Stimulated activated naive B cell treated with anti-CD40 and anti-IgM and Interleukin-4, amounts not matched to agents 10 μg/mL and 1 μg/mL and 100 μg/mL, for 72 hours (primary cell): ENCODE results near the gene PIK3AP1.
A peak's percentile ranks its signal among the peaks of the same experiment; 100 is the strongest.

Experiments
- ATAC-seq, 2 donors: fragments of 150-1000 bp; cut with Tn5 transposase; replicated peaks; 2 replicates each; pipeline ENCODE4 v1.10.0; 2021; ENCODE audit warnings: moderate library complexity in 1 of 2
- DNase-seq: peaks from one replicate; pipeline ENCODE4 v3.0.0; 2021
- H3K27ac Mint-ChIP-seq: one replicate; pipeline ENCODE4 v1.8.0; 2022; ENCODE audit warnings: mild to moderate bottlenecking, mixed read lengths
- H3K27me3 Mint-ChIP-seq, 2 donors: one replicate each; pipeline ENCODE4 v1.8.0; 2022; ENCODE audit warnings: mixed read lengths in 2 of 2
- H3K36me3 Mint-ChIP-seq, 2 donors: one replicate each; pipeline ENCODE4 v1.8.0; 2022; ENCODE audit warnings: mixed read lengths in 2 of 2, mild to moderate bottlenecking in 1 of 2
- H3K4me1 Mint-ChIP-seq, 2 donors: one replicate each; pipeline ENCODE4 v1.8.0; 2022; ENCODE audit warnings: mixed read lengths in 2 of 2, mild to moderate bottlenecking in 1 of 2
- H3K4me3 Mint-ChIP-seq, 2 donors: one replicate each; pipeline ENCODE4 v1.8.0; 2022; ENCODE audit warnings: mild to moderate bottlenecking in 2 of 2, mixed read lengths in 2 of 2, moderate library complexity in 1 of 2
- H3K9me3 Mint-ChIP-seq, 2 donors: one replicate each; pipeline ENCODE4 v1.8.0; 2022; ENCODE audit warnings: mixed read lengths in 2 of 2, mild to moderate bottlenecking in 1 of 2

Gene PIK3AP1

GRCh38 chr10:96696845-96697425 is 23.4 kb downstream of the PIK3AP1 start:
- Mint-ChIP-seq H3K27me3 (no peaks in the 10 kb centered on the region), H3K9me3 (no peaks in the 10 kb centered on the region), H3K4me3 (peak overlapping the region; percentile 14 to 55), H3K27ac (peak overlapping the region; percentile 81), H3K4me1 (peaks cover 55 to 89% of the 10 kb centered on the region in 2 donors), H3K36me3 (peaks cover 33 to 47% of the 10 kb centered on the region in 2 donors)
- DNase-seq (no peak), ATAC-seq (no peak)

- Mint-ChIP-seq H3K4me1 (peaks cover 55 to 89% of the 10 kb centered on the region in 2 donors), H3K9me3 (no peaks in the 10 kb centered on the region), H3K27me3 (no peaks in the 10 kb centered on the region), H3K27ac (peak overlapping the region; percentile 82), H3K4me3 (peak overlapping the region; percentile 69), H3K36me3 (peaks cover 36 to 48% of the 10 kb centered on the region in 2 donors)
- DNase-seq = no peak
- no peak for ATAC-seq
Observed at GRCh38 chr10:96695975-96696634, 24.2 kb downstream of the PIK3AP1 start.

GRCh38 chr10:96695366-96695765 is 24.9 kb downstream of the PIK3AP1 start:
- Mint-ChIP-seq H3K4me3 (peak overlapping the region; percentile 69), H3K27me3 (no peaks in the 10 kb centered on the region), H3K27ac (peak overlapping the region; percentile 82), H3K9me3 (peaks cover 1 to 3% of the 10 kb centered on the region in 2 donors), H3K4me1 (peaks cover 56 to 89% of the 10 kb centered on the region in 2 donors), H3K36me3 (peaks cover 38 to 48% of the 10 kb centered on the region in 2 donors)
- DNase-seq (no peak), ATAC-seq (peak; percentile 24 to 48)

GRCh38 chr10:96693431-96693830 is 26.9 kb downstream of the PIK3AP1 start:
- no peaks in the 10 kb centered on the region for H3K27me3 Mint-ChIP-seq
- H3K4me3 Mint-ChIP-seq = peak overlapping the region; percentile 5 to 7
- ATAC-seq = no peak
- peak overlapping the region; percentile 57 for H3K27ac Mint-ChIP-seq
- no peak for DNase-seq
- peaks cover 60 to 95% of the 10 kb centered on the region in 2 donors for H3K4me1 Mint-ChIP-seq
- H3K36me3 Mint-ChIP-seq = peaks cover 40 to 55% of the 10 kb centered on the region in 2 donors
- H3K9me3 Mint-ChIP-seq = peaks cover 3 to 4% of the 10 kb centered on the region in 2 donors

GRCh38 chr10:96692427-96692826 is 27.9 kb downstream of the PIK3AP1 start:
- H3K36me3 Mint-ChIP-seq = peaks cover 37 to 52% of the 10 kb centered on the region in 2 donors
- no peak for DNase-seq
- H3K9me3 Mint-ChIP-seq = peaks cover 3 to 4% of the 10 kb centered on the region in 2 donors
- no peak for ATAC-seq
- H3K27me3 Mint-ChIP-seq = no peaks in the 10 kb centered on the region
- H3K27ac Mint-ChIP-seq = peak overlapping the region; percentile 33
- H3K4me1 Mint-ChIP-seq = peaks cover 60 to 94% of the 10 kb centered on the region in 2 donors
- no peak overlapping the region for H3K4me3 Mint-ChIP-seq

GRCh38 chr10:96691761-96692160 is 28.6 kb downstream of the PIK3AP1 start:
- DNase-seq (no peak), ATAC-seq (no peak)
- Mint-ChIP-seq H3K4me3 (no peak overlapping the region), H3K9me3 (peaks cover 3 to 4% of the 10 kb centered on the region in 2 donors), H3K4me1 (peaks cover 61 to 94% of the 10 kb centered on the region in 2 donors), H3K27me3 (no peaks in the 10 kb centered on the region), H3K36me3 (peaks cover 38 to 52% of the 10 kb centered on the region in 2 donors), H3K27ac (peak overlapping the region; percentile 82)

- ATAC-seq = peak; percentile 69 to 77
- Mint-ChIP-seq H3K9me3 (peaks cover 3 to 4% of the 10 kb centered on the region in 2 donors), H3K4me3 (peak overlapping the region in 1 of 2 donors; percentile 12), H3K4me1 (peaks cover 65 to 94% of the 10 kb centered on the region in 2 donors), H3K36me3 (peaks cover 36 to 60% of the 10 kb centered on the region in 2 donors), H3K27ac (peak overlapping the region; percentile 82), H3K27me3 (no peaks in the 10 kb centered on the region)
- DNase-seq = no peak
Observed at GRCh38 chr10:96690755-96691730, 29.3 kb downstream of the PIK3AP1 start.

GRCh38 chr10:96688789-96689188 is 31.5 kb downstream of the PIK3AP1 start:
- Mint-ChIP-seq H3K4me1 (peaks cover 70 to 98% of the 10 kb centered on the region in 2 donors), H3K27ac (peak overlapping the region; percentile 32), H3K36me3 (peaks cover 43 to 69% of the 10 kb centered on the region in 2 donors), H3K4me3 (no peak overlapping the region), H3K27me3 (no peaks in the 10 kb centered on the region), H3K9me3 (peaks cover 3 to 4% of the 10 kb centered on the region in 2 donors)
- ATAC-seq (no peak), DNase-seq (no peak)

GRCh38 chr10:96687317-96688012 is 32.8 kb downstream of the PIK3AP1 start:
- H3K27ac Mint-ChIP-seq = peak overlapping the region; percentile 65
- H3K4me3 Mint-ChIP-seq = peak overlapping the region; percentile 2 to 32
- peaks cover 69 to 99% of the 10 kb centered on the region in 2 donors for H3K4me1 Mint-ChIP-seq
- DNase-seq (no peak), ATAC-seq (no peak)
- H3K27me3 Mint-ChIP-seq = no peaks in the 10 kb centered on the region
- peaks cover 3 to 4% of the 10 kb centered on the region in 2 donors for H3K9me3 Mint-ChIP-seq
- H3K36me3 Mint-ChIP-seq = peaks cover 37 to 66% of the 10 kb centered on the region in 2 donors

- peaks cover 73 to 99% of the 10 kb centered on the region in 2 donors for H3K4me1 Mint-ChIP-seq
- H3K9me3 Mint-ChIP-seq = peaks cover 3 to 4% of the 10 kb centered on the region in 2 donors
- no peak for DNase-seq
- peaks cover 36 to 68% of the 10 kb centered on the region in 2 donors for H3K36me3 Mint-ChIP-seq
- ATAC-seq = peak; percentile 47 to 52
- peak overlapping the region; percentile 29 to 36 for H3K4me3 Mint-ChIP-seq
- H3K27me3 Mint-ChIP-seq = no peaks in the 10 kb centered on the region
- H3K27ac Mint-ChIP-seq = peak overlapping the region; percentile 91
Observed at GRCh38 chr10:96686514-96686913, 33.8 kb downstream of the PIK3AP1 start.

GRCh38 chr10:96685306-96685705 is 35.0 kb downstream of the PIK3AP1 start:
- Mint-ChIP-seq H3K9me3 (peaks cover 6 to 7% of the 10 kb centered on the region in 2 donors), H3K27me3 (no peaks in the 10 kb centered on the region), H3K36me3 (peaks cover 37 to 69% of the 10 kb centered on the region in 2 donors), H3K4me3 (no peak overlapping the region), H3K4me1 (peaks cover 73 to 99% of the 10 kb centered on the region in 2 donors), H3K27ac (peak overlapping the region; percentile 91)
- DNase-seq = no peak
- no peak for ATAC-seq

- peaks cover 72 to 99% of the 10 kb centered on the region in 2 donors for H3K4me1 Mint-ChIP-seq
- H3K27me3 Mint-ChIP-seq = no peaks in the 10 kb centered on the region
- no peak for DNase-seq
- H3K27ac Mint-ChIP-seq = peak overlapping the region; percentile 91
- peaks cover 7% of the 10 kb centered on the region in 2 donors for H3K9me3 Mint-ChIP-seq
- no peak for ATAC-seq
- no peak overlapping the region for H3K4me3 Mint-ChIP-seq
- peaks cover 38 to 69% of the 10 kb centered on the region in 2 donors for H3K36me3 Mint-ChIP-seq
Observed at GRCh38 chr10:96684826-96685225, 35.5 kb downstream of the PIK3AP1 start.

- ATAC-seq = no peak
- H3K4me1 Mint-ChIP-seq = peaks cover 69 to 99% of the 10 kb centered on the region in 2 donors
- peaks cover 4 to 7% of the 10 kb centered on the region in 2 donors for H3K9me3 Mint-ChIP-seq
- H3K4me3 Mint-ChIP-seq = no peak overlapping the region
- H3K27ac Mint-ChIP-seq = peak overlapping the region; percentile 20
- H3K36me3 Mint-ChIP-seq = peaks cover 37 to 65% of the 10 kb centered on the region in 2 donors
- no peaks in the 10 kb centered on the region for H3K27me3 Mint-ChIP-seq
- DNase-seq = no peak
Observed at GRCh38 chr10:96683710-96684109, 36.6 kb downstream of the PIK3AP1 start.
